ENCODE data around the gene GRIPAP1.

The GRIPAP1 gene

DNA sequence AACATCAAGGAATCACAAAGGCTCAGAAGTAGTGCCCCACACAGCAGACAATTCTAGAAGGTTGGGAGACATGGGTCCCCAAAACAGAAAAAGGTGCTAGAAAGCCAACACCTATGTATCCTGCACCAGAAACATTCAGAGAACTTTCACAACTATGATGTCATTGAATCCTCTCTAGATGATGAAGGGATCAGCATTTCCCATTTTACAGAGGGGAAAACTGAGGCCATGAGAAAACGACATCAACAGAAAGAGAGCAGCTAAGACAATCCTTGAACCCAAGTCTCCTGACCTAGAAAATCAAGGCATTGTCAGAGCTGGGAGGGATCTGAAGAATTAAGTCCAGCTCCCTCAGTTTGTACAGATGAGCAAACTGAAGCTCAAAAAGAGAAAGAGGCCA, 33.7 kb downstream of the GRIPAP1 start:
- TF ChIP-seq GABPA (IDR thresholded peaks at IDR 0.05; ENCODE audit: low read depth), result no peak
- TF ChIP-seq POLR2AphosphoS5 (IDR thresholded peaks at IDR 0.05; ENCODE audit: low read depth), result no peak
- TF ChIP-seq, protein P1, sequence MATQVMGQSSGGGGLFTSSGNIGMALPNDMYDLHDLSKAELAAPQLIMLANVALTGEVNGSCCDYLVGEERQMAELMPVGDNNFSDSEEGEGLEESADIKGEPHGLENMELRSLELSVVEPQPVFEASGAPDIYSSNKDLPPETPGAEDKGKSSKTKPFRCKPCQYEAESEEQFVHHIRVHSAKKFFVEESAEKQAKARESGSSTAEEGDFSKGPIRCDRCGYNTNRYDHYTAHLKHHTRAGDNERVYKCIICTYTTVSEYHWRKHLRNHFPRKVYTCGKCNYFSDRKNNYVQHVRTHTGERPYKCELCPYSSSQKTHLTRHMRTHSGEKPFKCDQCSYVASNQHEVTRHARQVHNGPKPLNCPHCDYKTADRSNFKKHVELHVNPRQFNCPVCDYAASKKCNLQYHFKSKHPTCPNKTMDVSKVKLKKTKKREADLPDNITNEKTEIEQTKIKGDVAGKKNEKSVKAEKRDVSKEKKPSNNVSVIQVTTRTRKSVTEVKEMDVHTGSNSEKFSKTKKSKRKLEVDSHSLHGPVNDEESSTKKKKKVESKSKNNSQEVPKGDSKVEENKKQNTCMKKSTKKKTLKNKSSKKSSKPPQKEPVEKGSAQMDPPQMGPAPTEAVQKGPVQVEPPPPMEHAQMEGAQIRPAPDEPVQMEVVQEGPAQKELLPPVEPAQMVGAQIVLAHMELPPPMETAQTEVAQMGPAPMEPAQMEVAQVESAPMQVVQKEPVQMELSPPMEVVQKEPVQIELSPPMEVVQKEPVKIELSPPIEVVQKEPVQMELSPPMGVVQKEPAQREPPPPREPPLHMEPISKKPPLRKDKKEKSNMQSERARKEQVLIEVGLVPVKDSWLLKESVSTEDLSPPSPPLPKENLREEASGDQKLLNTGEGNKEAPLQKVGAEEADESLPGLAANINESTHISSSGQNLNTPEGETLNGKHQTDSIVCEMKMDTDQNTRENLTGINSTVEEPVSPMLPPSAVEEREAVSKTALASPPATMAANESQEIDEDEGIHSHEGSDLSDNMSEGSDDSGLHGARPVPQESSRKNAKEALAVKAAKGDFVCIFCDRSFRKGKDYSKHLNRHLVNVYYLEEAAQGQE (IDR thresholded peaks at IDR 0.05; ENCODE audit: insufficient replicate concordance, low read depth), result no peak
- no peak for TF ChIP-seq SPI1 (IDR thresholded peaks at IDR 0.05; ENCODE audit: borderline replicate concordance, low read depth)
- TF ChIP-seq, protein P2, sequence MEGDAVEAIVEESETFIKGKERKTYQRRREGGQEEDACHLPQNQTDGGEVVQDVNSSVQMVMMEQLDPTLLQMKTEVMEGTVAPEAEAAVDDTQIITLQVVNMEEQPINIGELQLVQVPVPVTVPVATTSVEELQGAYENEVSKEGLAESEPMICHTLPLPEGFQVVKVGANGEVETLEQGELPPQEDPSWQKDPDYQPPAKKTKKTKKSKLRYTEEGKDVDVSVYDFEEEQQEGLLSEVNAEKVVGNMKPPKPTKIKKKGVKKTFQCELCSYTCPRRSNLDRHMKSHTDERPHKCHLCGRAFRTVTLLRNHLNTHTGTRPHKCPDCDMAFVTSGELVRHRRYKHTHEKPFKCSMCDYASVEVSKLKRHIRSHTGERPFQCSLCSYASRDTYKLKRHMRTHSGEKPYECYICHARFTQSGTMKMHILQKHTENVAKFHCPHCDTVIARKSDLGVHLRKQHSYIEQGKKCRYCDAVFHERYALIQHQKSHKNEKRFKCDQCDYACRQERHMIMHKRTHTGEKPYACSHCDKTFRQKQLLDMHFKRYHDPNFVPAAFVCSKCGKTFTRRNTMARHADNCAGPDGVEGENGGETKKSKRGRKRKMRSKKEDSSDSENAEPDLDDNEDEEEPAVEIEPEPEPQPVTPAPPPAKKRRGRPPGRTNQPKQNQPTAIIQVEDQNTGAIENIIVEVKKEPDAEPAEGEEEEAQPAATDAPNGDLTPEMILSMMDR (IDR thresholded peaks at IDR 0.05; ENCODE audit: insufficient read depth, low read length), result no peak
- Histone ChIP-seq H3K4me3 (replicated peaks; ENCODE audit: insufficient read depth, low read length) (no peak overlapping the region), H3K27ac (replicated peaks) (no peak overlapping the region), H3K27me3 (ENCODE audit: insufficient read depth, poor library complexity, severe bottlenecking) (no peaks in the 10 kb centered on the region)
- DNase-seq (ENCODE audit: low read depth in 1 of 2, low spot score in 1 of 2), result no peak

DNA sequence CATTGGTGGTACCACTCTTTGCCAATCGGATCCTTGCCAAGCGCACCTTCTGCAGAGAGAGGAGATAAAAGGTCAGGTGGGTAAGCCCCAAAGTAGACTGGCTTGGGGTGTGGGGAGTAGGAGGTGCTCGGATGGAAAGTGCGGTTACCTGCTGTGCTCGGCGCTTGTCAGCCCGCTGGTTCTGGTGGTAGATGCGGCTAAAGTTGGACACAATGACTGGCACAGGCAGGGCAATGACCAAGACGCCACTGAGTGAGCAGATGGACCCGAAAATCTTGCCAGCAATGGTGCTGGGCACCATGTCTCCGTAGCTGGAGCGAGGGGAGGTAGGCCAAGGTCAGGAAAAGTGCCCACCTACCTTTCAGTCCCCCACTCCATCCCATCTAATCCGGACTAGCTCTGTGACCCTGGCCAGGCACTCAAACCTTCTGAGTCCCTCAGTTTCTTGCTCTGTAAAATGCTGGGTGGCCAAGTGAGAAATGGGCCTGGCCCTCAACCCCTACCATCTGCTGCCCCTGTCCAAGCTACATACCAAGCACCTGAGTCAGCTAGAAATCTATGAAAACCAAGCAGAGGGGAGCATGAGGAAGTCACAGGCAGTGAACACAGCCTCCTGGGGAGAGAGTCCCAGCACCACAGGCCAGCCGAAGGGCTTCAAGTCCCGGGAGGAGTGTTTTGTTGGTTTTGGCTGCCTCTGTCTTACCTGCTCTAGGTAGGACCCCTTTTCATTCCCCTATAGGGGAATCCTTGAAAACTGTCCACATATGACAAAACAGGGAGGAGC, 35.1 kb downstream of the GRIPAP1 start:
- Histone ChIP-seq H3K27me3 (ENCODE audit: insufficient read depth, poor library complexity, severe bottlenecking) (no peaks in the 10 kb centered on the region), H3K27ac (replicated peaks) (no peak overlapping the region), H3K4me3 (replicated peaks; ENCODE audit: insufficient read depth, low read length) (no peak overlapping the region)
- DNase-seq (ENCODE audit: low read depth in 1 of 2, low spot score in 1 of 2), result no peak
- TF ChIP-seq GABPA (IDR thresholded peaks at IDR 0.05; ENCODE audit: low read depth) (no peak), SPI1 (IDR thresholded peaks at IDR 0.05; ENCODE audit: borderline replicate concordance, low read depth) (no peak), POLR2AphosphoS5 (IDR thresholded peaks at IDR 0.05; ENCODE audit: low read depth) (no peak)
- TF ChIP-seq, protein P2 (IDR thresholded peaks at IDR 0.05; ENCODE audit: insufficient read depth, low read length), result no peak
- TF ChIP-seq, protein P1 (IDR thresholded peaks at IDR 0.05; ENCODE audit: insufficient replicate concordance, low read depth), result no peak

DNA sequence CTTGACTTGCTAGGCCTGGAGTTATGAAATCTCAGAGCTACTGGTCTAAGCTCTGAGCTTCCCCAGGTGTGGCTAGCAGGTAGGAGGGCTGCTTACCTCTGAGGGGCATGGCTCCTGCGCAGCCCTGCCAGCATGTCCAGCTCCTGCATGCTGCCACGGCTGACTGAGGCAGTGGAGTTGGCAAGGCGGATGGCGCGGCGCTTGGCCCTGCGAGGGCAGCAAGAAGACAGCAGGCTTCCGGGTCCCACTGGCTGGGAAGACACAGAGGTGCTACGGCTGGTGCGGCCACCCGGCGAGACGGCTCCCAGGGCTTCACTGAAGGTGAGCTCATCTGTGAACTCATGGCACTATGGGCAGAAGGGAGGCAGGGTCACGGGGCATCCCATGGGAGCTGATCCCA, 36.1 kb downstream of the GRIPAP1 start:
- Histone ChIP-seq H3K27ac (replicated peaks) (no peak overlapping the region), H3K27me3 (ENCODE audit: insufficient read depth, poor library complexity, severe bottlenecking) (no peaks in the 10 kb centered on the region), H3K4me3 (replicated peaks; ENCODE audit: insufficient read depth, low read length) (no peak overlapping the region)
- TF ChIP-seq SPI1 (IDR thresholded peaks at IDR 0.05; ENCODE audit: borderline replicate concordance, low read depth), result no peak
- TF ChIP-seq, protein P2 (IDR thresholded peaks at IDR 0.05; ENCODE audit: insufficient read depth, low read length), result no peak
- TF ChIP-seq GABPA (IDR thresholded peaks at IDR 0.05; ENCODE audit: low read depth), result no peak
- TF ChIP-seq, protein P1 (IDR thresholded peaks at IDR 0.05; ENCODE audit: insufficient replicate concordance, low read depth), result no peak
- no peak for TF ChIP-seq POLR2AphosphoS5 (IDR thresholded peaks at IDR 0.05; ENCODE audit: low read depth)
- DNase-seq (ENCODE audit: low read depth in 1 of 2, low spot score in 1 of 2), result no peak
